Measurements from ENCODE around the gene MRPS15.
"Not testable (repeated sequence)": the region's sequence is repeated elsewhere in the genome, so short reads cannot be mapped to it uniquely, and the experiment has no call there.

The MRPS15 gene

DNA sequence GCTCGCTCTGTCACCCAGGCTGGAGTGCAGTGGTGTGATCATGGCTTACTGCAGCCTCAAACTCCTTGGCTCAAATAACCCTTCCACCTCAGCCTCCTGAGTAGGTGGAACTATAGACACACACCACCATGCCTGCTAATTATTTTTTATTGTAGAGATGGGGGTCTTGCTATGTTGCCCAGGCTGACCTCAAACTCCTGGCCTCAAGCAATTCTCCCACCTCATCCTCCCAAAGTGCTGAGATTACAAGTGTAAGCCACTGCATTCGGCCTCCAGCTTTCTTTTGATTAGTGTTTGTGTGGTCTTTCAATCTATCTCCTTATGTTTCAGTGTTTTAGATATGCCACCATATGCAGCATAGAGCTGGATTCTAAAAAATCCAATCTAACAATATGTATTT lies 38.4 kb upstream of the MRPS15 start:
- H3K4me1 ChIP-seq (ENCODE audit: control insufficient read depth, insufficient read depth, low read length), result no peaks in the 10 kb centered on the region
- H3K27ac ChIP-seq (ENCODE audit: insufficient read depth, low read depth, low read length, poor library complexity, severe bottlenecking), result no peak overlapping the region
- 88 to 100% methylated on average over 1 to 2 of the region's 2 CpGs for WGBS, 2 experiments
- H3K36me3 ChIP-seq (ENCODE audit: control insufficient read depth, insufficient read depth, low read length), result no peaks in the 10 kb centered on the region
- H3K9me3 ChIP-seq (ENCODE audit: control insufficient read depth, low read length), result no peaks in the 10 kb centered on the region
- no peaks in the 10 kb centered on the region for H3K27me3 ChIP-seq (ENCODE audit: control insufficient read depth, insufficient read depth, low read length, poor library complexity, severe bottlenecking)
- H3K4me3 ChIP-seq (ENCODE audit: insufficient read depth, low read depth, low read length), result no peak overlapping the region

DNA sequence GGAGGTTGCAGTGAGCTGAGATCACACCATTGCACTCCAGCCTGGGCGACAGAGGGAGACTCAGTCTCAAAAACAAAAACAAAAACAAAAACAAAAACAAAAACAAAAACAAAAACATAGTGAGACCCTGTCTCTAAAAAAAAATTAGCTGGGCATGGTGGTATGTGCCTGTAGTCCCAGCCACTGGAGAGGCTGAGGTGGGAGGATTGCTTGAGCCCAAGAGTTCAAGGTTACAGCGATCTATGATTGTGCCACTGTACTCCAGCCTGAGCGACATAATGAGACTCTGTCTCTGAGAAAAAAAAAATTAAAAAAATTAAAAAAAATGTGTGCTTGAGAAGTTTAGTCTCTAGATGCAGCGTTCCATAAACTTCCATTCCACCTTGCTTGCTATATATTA lies 37.7 kb upstream of the MRPS15 start:
- H3K4me3 ChIP-seq (ENCODE audit: insufficient read depth, low read depth, low read length); H3K36me3 ChIP-seq (ENCODE audit: control insufficient read depth, insufficient read depth, low read length); H3K4me1 ChIP-seq (ENCODE audit: control insufficient read depth, insufficient read depth, low read length); H3K27me3 ChIP-seq (ENCODE audit: control insufficient read depth, insufficient read depth, low read length, poor library complexity, severe bottlenecking); H3K9me3 ChIP-seq (ENCODE audit: control insufficient read depth, low read length); H3K27ac ChIP-seq (ENCODE audit: insufficient read depth, low read depth, low read length, poor library complexity, severe bottlenecking): not testable (repeated sequence)
- WGBS, 2 experiments, result 87 to 99% methylated on average over 4 of the region's 4 CpGs

DNA sequence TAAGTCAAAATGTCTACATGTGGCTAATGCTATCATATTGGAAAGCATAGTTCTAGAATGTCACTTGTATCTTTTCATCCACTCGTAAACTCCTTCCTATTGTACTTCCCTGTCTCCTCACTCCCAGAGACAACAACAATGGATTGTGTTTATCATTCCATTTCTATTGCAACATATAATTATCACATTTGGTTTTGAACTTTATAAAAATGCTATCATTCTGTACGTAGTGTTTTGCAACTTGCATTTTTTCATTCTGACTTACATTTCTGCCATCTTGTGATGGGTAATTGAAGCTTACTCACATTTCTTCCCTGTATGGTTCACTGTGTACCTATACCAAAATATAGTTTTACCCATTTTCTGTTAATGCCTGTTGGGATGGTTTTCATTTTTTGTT lies 33.0 kb upstream of the MRPS15 start:
- WGBS, 2 experiments, result 78 to 94% methylated on average over 2 of the region's 2 CpGs

DNA sequence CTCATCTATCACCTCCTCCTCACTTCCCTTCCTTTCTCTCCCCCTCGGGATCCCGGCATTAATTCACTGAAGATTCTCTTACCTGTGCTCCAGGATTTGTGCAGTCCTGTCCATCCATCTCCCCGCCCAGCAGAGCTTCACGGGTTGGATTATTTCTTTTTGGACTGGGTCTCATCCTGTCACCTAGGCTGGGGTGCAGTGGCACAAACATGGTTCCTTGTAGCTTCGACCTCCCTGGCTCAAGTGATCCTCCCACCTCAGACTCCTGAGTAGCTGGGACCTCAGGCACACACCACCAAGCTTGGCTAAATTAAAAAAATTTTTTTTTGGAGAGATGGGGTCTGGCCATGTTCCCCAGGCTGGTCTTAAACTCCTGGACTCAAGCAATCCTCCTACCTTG lies 30.8 kb upstream of the MRPS15 start:
- 86 to 88% methylated on average over 5 of the region's 5 CpGs for WGBS, 2 experiments
- no peak overlapping the region for H3K27ac ChIP-seq (ENCODE audit: insufficient read depth, low read depth, low read length, poor library complexity, severe bottlenecking)
- H3K36me3 ChIP-seq (ENCODE audit: control insufficient read depth, insufficient read depth, low read length), result no peaks in the 10 kb centered on the region
- no peak overlapping the region for H3K4me3 ChIP-seq (ENCODE audit: insufficient read depth, low read depth, low read length)
- no peaks in the 10 kb centered on the region for H3K4me1 ChIP-seq (ENCODE audit: control insufficient read depth, insufficient read depth, low read length)
- H3K9me3 ChIP-seq (ENCODE audit: control insufficient read depth, low read length), result no peaks in the 10 kb centered on the region
- H3K27me3 ChIP-seq (ENCODE audit: control insufficient read depth, insufficient read depth, low read length, poor library complexity, severe bottlenecking), result no peaks in the 10 kb centered on the region

More for the DNA sequence above, 33.0 kb upstream of the MRPS15 start:
- H3K36me3 ChIP-seq (ENCODE audit: control insufficient read depth, insufficient read depth, low read length), result no peaks in the 10 kb centered on the region
- H3K27ac ChIP-seq (ENCODE audit: insufficient read depth, low read depth, low read length, poor library complexity, severe bottlenecking), result no peak overlapping the region
- no peak overlapping the region for H3K4me3 ChIP-seq (ENCODE audit: insufficient read depth, low read depth, low read length)
- H3K27me3 ChIP-seq (ENCODE audit: control insufficient read depth, insufficient read depth, low read length, poor library complexity, severe bottlenecking), result no peaks in the 10 kb centered on the region
- no peaks in the 10 kb centered on the region for H3K9me3 ChIP-seq (ENCODE audit: control insufficient read depth, low read length)
- no peaks in the 10 kb centered on the region for H3K4me1 ChIP-seq (ENCODE audit: control insufficient read depth, insufficient read depth, low read length)

DNA sequence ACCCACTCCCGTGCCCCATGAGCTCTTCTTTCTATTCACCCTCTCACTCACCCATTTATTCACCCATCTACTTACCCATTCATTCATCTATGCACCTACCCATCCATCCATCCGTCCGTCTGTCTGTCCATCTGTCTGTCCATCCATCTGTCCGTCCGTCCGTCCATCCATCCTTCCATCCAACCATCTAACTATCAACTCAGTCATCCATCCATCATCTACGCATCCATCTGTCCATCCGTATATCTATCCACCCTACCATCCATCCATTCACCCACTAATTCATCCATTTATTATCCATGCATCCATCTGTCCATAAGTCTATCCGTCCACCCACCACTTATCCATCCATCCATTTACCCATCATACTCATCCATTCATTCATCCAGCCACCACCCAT lies 29.3 kb upstream of the MRPS15 start:
- Histone ChIP-seq H3K4me1 (ENCODE audit: control insufficient read depth, insufficient read depth, low read length) (no peaks in the 10 kb centered on the region), H3K4me3 (ENCODE audit: insufficient read depth, low read depth, low read length) (no peak overlapping the region), H3K27ac (ENCODE audit: insufficient read depth, low read depth, low read length, poor library complexity, severe bottlenecking) (no peak overlapping the region), H3K36me3 (ENCODE audit: control insufficient read depth, insufficient read depth, low read length) (no peaks in the 10 kb centered on the region), H3K27me3 (ENCODE audit: control insufficient read depth, insufficient read depth, low read length, poor library complexity, severe bottlenecking) (no peaks in the 10 kb centered on the region), H3K9me3 (ENCODE audit: control insufficient read depth, low read length) (no peaks in the 10 kb centered on the region)
- 87 to 92% methylated on average over 9 of the region's 9 CpGs for WGBS, 2 experiments

DNA sequence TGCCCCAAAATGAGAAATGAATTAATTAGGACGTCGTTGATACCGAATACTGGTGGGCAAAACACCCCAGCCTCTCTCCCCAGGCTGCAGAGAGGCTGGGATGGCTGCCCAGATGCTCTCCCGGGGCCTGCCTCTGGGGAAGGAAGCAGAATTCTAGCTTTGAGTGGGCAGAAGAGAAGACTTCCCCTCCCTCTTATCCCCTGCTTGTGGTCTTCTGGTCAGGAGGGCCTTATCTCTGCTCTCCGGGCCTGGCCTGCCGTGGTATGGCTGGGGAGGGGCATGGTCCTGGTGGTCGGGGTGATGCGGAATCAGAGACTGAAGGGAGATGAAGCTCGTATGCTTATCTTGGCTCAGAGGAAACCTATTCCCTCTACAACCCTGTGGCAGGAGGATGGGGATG lies 28.3 kb upstream of the MRPS15 start:
- Histone ChIP-seq H3K4me3 (ENCODE audit: insufficient read depth, low read depth, low read length) (no peak overlapping the region), H3K9me3 (ENCODE audit: control insufficient read depth, low read length) (no peaks in the 10 kb centered on the region), H3K36me3 (ENCODE audit: control insufficient read depth, insufficient read depth, low read length) (no peaks in the 10 kb centered on the region), H3K4me1 (ENCODE audit: control insufficient read depth, insufficient read depth, low read length) (no peaks in the 10 kb centered on the region), H3K27me3 (ENCODE audit: control insufficient read depth, insufficient read depth, low read length, poor library complexity, severe bottlenecking) (no peaks in the 10 kb centered on the region), H3K27ac (ENCODE audit: insufficient read depth, low read depth, low read length, poor library complexity, severe bottlenecking) (no peak overlapping the region)
- WGBS, 2 experiments, result 79 to 81% methylated on average over 9 of the region's 9 CpGs

DNA sequence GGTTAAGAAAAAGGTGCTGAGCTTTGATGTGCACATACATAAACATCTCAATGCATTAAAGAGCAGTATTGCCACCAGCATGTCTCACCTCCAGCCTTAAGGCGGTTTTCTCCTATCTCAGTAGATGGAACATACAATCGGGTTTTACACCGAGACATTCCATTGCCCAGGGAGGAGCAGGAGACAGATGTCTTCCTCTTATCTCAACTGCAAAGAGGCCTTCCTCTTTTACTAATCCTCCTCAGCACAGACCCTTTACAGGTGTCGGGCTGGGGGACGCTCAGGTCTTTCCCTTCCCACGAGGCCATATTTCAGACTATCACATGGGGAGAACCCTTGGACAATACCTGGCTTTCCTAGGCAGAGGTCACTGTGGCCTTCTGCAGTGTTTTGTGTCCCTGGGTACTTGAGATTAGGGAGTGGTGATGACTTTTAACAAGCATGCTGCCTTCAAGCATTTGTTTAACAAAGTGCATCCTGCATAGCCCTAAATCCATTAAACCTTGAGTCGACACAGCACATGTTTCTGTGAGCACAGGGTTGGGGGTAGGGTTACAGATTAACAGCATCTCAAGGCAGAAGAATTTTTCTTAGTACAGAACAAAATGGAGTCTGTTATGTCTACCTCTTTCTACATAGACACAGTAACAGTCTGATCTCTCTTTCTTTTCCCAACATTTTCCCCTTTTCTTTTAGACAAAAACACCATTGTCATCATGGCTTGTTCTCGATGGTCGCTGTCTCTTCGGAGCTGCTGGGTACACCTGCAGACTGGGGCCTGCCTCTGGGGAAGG lies 25.3 kb upstream of the MRPS15 start:
- not testable (repeated sequence) for H3K4me1 ChIP-seq (ENCODE audit: control insufficient read depth, insufficient read depth, low read length); H3K27ac ChIP-seq (ENCODE audit: insufficient read depth, low read depth, low read length, poor library complexity, severe bottlenecking); H3K36me3 ChIP-seq (ENCODE audit: control insufficient read depth, insufficient read depth, low read length); H3K4me3 ChIP-seq (ENCODE audit: insufficient read depth, low read depth, low read length); H3K27me3 ChIP-seq (ENCODE audit: control insufficient read depth, insufficient read depth, low read length, poor library complexity, severe bottlenecking); H3K9me3 ChIP-seq (ENCODE audit: control insufficient read depth, low read length)
- WGBS, 2 experiments, result 89 to 94% methylated on average over 9 to 10 of the region's 10 CpGs

DNA sequence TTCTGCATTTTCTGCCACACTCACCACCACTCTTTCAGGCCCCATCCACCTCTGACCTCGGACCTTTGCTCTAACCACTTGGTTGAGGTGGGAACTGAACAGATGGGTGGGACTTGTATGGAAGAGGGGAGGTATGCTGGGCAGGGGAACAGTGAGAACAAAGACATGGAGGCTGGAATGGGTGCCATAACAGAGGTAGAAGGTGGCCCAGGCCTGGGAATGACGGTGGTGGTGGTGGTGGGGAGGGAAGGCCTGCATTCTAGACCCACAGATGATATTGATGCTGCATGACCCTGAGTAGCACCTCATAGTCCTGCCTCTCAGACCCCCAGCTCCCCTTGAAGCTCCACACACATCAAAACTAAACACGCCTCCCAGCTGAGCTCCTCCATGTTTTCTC lies 23.7 kb upstream of the MRPS15 start:
- Histone ChIP-seq H3K27ac (ENCODE audit: insufficient read depth, low read depth, low read length, poor library complexity, severe bottlenecking) (no peak overlapping the region), H3K4me1 (ENCODE audit: control insufficient read depth, insufficient read depth, low read length) (no peaks in the 10 kb centered on the region), H3K27me3 (ENCODE audit: control insufficient read depth, insufficient read depth, low read length, poor library complexity, severe bottlenecking) (no peaks in the 10 kb centered on the region), H3K9me3 (ENCODE audit: control insufficient read depth, low read length) (no peaks in the 10 kb centered on the region), H3K4me3 (ENCODE audit: insufficient read depth, low read depth, low read length) (no peak overlapping the region), H3K36me3 (ENCODE audit: control insufficient read depth, insufficient read depth, low read length) (no peaks in the 10 kb centered on the region)
- 83 to 89% methylated on average over 3 of the region's 3 CpGs for WGBS, 2 experiments

DNA sequence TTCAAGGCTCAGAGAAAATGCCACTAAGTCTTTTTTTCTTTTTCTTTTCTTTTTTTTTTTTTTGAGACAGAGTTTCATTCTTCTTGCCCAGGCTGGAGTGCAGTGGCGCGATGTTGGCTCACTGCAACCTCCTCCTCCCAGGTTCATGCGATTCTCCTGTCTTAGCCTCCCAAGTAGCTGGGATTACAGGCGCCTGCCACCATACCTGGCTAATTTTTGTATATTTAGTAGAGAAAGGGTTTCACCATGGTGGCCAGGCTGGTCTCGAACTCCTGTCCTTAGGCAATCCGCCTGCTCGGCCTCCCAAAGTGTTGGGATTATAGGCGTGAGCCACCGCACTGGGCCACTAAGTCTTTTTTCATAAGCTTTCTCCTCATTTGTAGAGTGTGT lies 23.1 kb upstream of the MRPS15 start:
- H3K27ac ChIP-seq (ENCODE audit: insufficient read depth, low read depth, low read length, poor library complexity, severe bottlenecking); H3K4me1 ChIP-seq (ENCODE audit: control insufficient read depth, insufficient read depth, low read length); H3K36me3 ChIP-seq (ENCODE audit: control insufficient read depth, insufficient read depth, low read length); H3K27me3 ChIP-seq (ENCODE audit: control insufficient read depth, insufficient read depth, low read length, poor library complexity, severe bottlenecking); H3K4me3 ChIP-seq (ENCODE audit: insufficient read depth, low read depth, low read length); H3K9me3 ChIP-seq (ENCODE audit: control insufficient read depth, low read length): not testable (repeated sequence)
- 93 to 96% methylated on average over 9 of the region's 9 CpGs for WGBS, 2 experiments

DNA sequence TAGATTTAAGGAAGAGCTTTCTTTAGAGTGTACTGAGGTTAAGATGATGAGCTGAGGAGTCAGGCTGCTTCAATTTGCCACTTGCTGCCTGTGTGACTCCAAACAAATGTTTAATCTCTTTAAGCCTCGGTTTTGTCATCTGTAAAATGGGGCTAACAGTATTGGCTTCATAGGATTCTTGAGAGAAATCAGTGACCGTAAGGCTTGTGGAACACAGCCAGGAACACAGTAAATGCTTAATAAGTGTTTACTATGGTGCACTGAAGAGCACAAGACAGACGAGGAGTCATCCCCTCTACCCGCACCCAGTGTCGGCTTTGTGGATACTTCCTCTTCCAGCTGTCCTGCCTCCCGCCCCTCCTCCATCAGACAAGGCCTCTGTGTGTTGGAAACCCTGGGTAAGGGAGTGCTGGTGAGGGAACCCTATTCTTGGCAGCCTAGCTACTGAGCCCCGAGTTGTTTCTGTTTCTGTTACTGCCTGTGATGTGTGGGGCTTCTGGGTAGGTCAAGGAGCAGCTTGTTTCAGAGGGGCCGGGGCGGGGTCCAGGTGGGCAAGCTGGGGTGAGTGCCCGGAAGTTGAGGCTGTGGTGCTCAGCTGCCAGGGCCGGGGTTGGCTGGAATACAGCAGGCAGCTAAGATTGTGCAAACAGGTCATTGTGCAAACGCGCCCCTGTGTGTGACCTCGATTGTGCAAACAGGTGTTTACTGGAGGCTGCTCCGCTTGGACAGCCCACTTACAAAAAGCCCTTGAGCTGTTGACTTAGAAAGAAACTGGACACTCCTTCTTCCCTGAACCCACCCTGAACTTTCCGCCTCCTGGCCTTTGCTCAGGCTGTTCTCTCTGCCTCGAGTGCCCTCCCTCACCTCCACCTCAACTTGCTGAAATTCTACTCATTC lies 22.5 kb upstream of the MRPS15 start:
- no peaks in the 10 kb centered on the region for H3K27me3 ChIP-seq (ENCODE audit: control insufficient read depth, insufficient read depth, low read length, poor library complexity, severe bottlenecking)
- H3K9me3 ChIP-seq (ENCODE audit: control insufficient read depth, low read length), result no peaks in the 10 kb centered on the region
- no peaks in the 10 kb centered on the region for H3K36me3 ChIP-seq (ENCODE audit: control insufficient read depth, insufficient read depth, low read length)
- no peaks in the 10 kb centered on the region for H3K4me1 ChIP-seq (ENCODE audit: control insufficient read depth, insufficient read depth, low read length)
- H3K27ac ChIP-seq (ENCODE audit: insufficient read depth, low read depth, low read length, poor library complexity, severe bottlenecking), result no peak overlapping the region
- WGBS, 2 experiments, result 92% methylated on average over 17 of the region's 17 CpGs
- no peak overlapping the region for H3K4me3 ChIP-seq (ENCODE audit: insufficient read depth, low read depth, low read length)

Data from ectodermal cell (in vitro differentiated cells).